Left lobe of liver (tissue), 2 donors: ENCODE data around the gene NAXD. TPM values are rescaled to one million over a fixed set of nuclear protein-coding genes. Genes with fewer than 3 reads are reported as not detected.
A peak's percentile ranks its signal among the peaks of the same experiment; 100 is the strongest.
"Not testable (repeated sequence)": the region's sequence is repeated elsewhere in the genome, so short reads cannot be mapped to it uniquely, and the experiment has no call there.

Experiments used
- ATAC-seq: fragments of 200-7000 bp; cut with Tn5 transposase; one replicate; pipeline ENCODE4 v1.9.1; 2020; ENCODE audit warnings: mild to moderate bottlenecking, moderate library complexity
- DNase-seq: peaks from one replicate; pipeline ENCODE4 v3.0.0-alpha.2; 2020; ENCODE audit warnings: low spot score
- total RNA-seq: library from RNA; stranded (reverse); gene quantifications from one replicate; pipeline ENCODE4 v1.2.1, GENCODE V29; 2021
- donor health status: DM: no; HTN: no; CAD: no; lungs with moderate emphysema.
- donor health status: DM: no; HTN: yes; CAD: no.

NAXD gene
- total RNA-seq, 1 donor from 2014 or later = 34.4 TPM

GRCh38 chr13:110642291-110642981 is 27.1 kb downstream of the NAXD start:
- ATAC-seq (no peak), DNase-seq (no peak)

GRCh38 chr13:110643324-110643723 is 28.0 kb downstream of the NAXD start:
- DNase-seq (no peak), ATAC-seq (no peak)

DNA sequence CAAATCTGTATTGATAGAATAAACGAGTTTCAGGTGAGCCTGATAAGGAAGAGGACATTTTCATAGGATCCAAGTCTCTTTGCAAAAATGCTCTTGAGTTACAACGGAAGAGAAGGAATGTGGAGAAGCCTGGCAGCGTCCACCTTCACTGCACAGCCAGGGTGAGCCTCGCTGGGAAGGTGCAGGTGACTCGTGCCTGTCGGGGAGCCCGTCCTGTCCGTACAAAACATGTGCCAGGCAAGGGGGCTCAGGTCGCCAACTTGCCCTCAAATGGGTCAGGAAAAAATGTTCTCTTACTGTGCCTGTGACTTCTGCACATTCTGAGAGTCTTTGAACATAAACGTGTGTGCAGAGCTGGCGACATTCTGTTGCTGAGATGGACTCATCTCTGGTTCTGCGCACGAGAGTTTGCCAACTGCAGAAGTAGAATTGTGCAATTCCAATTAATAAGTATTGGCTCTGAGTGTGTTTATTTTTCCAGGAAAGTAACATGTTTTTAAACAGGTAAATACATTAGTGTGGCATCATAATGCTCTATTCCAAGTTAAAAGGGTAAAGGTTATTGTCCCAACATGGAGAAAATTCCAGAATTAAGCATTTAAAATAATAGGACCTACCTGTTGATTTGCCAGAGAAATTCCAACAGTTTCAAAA is 28.6 kb downstream of the NAXD start:
- DNase-seq (no peak), ATAC-seq (peak; percentile 33)

DNA sequence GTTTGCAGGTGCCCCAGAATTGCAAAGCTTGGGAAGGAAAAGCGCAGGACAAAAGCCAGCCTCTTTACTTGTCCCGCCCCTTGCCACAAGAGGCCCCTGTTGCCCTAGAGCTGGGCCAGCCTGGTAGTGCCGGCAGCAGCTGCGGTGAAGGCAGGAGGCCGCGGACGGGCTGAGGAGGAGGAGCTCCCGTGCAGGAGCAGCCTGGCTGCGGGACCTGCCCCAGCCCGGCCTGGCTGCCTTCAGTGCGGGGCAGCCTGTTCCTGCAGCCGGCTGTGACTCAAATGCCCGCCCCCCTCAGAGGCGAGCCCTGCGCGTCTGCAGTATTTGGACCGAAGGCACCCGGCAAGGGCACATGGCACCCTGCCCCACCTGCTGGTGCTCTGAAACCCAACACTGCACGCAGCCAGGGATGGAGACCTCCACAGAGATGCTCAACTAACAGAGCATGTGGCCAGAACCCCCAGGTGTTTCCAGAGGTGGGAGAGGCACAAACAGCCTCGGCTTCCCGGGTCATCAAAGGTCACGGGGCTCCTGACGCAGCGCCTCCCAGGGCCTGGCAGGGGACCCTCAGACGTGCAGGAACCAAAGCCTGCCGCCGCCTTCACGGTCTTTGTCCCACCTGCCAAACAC is 29.7 kb downstream of the NAXD start:
- DNase-seq = peak; percentile 67

GRCh38 chr13:110645750-110646149 is 30.4 kb downstream of the NAXD start:
- no peak for DNase-seq
- ATAC-seq = no peak

More for the DNA sequence above, 29.7 kb downstream of the NAXD start:
- ATAC-seq = peak; percentile 75

DNA sequence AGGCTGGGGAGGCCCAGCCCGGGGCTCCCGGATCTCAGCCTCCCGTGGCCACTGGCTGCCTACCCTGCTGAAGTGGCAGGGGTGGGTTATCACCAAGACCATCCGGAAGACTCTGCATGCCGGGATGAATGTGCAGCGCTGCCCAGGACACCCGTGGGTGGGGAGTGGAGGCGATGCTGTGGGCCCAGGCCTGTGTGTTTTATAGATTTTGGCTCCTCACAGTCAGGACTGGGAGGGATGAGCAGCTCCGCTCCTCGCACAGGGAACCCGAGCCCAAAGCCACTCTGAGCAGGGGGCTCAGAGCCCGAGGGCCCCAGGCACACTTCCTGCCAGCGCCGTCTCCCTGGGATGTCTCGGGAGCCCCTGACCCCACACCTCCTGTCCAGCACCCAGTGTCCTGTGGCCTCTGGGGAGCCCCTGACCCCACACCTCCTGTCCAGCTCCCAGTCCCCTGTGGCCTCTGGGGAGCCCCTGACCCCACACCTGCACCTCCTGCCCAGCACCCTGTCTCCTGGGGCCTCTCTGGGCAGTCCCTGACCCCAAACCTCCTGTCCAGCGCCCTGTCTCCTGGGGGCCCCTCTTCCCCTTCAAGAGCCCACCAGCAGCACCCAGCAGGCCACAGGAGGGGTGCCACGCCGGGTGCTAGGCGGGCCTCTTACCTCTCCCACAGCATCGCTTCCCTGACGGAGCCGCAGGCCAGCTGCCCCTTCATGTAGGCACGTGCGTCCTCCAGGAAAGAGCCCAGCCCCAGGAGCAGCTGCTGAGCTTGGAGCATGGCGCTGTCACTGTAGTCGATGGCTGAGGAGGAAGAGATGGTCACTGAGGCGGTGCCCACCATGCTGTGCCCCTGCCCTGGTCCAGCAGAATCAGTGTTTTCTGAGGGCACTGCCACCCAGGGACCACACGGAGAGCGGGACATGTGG is 31.4 kb downstream of the NAXD start:
- ATAC-seq (no peak), DNase-seq (no peak)

GRCh38 chr13:110647365-110647737 is 32.0 kb downstream of the NAXD start:
- no peak for ATAC-seq
- no peak for DNase-seq

DNA sequence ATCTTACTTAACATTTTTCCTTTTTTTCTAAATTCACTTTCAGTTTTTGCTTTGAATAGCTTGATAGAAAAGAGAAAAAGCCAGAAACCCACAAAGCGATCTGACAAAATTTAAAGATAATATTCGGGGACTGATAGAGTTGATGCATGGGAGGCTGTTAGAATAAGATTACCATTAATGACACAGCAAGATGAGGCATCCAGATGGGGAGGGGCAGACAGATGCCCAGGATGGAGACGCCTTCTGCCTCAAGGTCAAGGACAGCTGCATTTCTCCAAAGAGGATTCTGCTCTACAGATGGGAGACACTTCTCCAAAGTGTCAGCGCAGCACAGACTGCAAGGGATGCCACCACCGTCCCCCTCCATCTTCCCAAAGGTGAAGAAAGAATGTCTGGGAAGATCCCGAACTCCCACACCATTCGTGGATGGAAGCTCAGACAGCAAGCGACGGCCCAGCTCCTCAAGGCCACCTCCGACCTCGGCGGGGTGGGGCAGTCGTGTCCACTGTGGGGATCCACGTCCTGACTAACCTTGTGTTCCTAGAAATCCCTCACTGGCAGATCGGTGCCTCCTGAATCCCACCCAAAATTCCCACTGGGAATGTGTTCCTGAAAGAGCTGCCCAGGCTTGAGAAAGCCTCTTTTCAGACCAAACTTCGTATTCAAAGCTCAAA is 32.9 kb downstream of the NAXD start:
- ATAC-seq = no peak
- DNase-seq = no peak

DNA sequence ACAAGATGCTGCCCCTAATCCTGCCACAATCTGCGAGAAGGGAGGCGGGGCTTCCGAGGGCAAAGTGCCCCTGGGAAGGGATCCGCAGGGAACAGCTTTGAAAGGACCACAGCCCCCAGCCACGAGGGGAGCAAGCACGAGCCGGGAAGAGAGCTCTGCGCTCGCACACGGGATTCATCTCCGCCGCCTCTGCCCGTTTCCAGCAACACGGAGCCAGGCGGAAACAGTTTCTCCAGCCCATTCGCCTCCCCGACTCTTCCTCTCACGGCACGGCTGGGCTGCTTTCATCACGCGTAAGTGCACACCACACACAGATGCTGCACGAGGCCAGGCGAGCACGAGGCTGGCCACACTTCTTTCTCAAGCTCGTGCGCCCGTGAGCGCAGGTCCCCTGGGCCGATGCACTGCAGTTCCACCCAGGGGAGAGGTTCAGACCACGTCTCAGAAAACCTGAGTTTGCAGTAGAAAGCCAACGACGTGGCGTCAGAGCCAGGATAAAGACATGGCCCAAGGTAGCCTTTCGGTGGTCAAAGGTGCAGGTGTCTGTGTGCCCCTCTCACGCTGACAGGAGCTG is 33.6 kb downstream of the NAXD start:
- DNase-seq = no peak
- no peak for ATAC-seq

DNA sequence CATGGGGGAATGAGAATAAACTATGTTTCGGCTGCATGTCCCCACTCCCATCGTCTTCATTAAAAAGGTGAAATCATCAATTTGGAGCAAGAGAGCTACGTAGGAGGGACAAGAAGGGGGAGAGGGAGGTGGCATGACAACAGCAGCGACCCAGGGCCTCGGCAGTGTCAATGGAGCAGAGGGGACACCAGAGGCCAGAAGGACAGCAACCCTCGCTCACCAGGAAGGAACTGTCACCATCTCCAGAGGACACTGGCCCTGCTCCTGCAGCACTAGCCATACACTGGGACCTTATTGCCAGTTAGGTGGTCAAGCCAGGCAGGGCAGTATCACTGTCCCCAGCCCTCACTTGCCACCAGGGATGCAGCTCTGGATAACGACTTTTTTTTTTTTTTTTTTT is 34.2 kb downstream of the NAXD start:
- DNase-seq = no peak
- ATAC-seq = no peak

GRCh38 chr13:110650436-110650835 is 35.1 kb downstream of the NAXD start:
- DNase-seq (no peak), ATAC-seq (no peak)

DNA sequence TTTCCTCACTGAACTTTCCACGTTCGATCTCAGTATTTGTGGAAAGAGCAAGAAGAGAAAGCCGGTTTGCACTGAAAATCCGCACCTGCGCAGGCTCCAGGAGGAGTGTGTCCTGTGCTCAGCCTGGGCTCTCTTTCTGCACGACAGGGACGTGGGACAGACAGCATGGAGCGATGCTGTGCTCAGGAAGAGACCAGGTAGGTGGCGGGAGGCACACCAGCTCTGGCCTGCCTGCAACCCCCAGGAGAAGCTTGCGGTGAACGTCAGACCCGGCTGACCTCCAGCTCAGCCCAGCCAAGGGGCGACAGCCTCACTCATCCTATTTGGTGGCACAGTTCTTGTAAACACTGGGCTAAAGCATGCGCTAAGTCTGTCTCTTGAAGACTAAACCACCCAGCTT is 35.9 kb downstream of the NAXD start:
- no peak for ATAC-seq
- no peak for DNase-seq

DNA sequence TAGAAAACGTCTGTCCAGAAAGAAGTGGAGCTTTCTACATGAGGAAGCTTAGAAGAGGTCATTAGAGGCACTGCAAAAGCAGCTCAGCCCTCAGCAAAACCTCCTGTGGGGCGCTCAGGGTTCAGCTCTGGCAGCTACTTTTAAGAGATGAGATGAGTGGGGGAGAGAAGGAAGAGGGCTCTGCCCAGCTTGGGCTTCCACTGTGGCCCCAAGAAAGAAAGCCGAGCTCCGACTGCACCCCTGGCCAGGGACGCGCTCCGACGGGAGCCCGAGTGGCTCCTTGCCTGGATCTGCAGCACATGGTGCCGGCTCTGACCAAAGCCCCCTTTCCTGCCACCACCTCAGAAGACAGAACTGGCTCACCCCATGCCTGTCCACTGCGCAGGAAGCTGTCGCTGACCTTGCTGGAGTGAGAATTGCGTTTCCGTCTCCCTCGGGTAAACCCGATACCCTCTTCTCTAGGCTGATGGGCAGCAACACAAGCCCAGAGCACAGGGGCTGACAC is 36.4 kb downstream of the NAXD start:
- no peak for ATAC-seq
- DNase-seq = no peak

- ATAC-seq (no peak), DNase-seq (no peak)
Observed at GRCh38 chr13:110652231-110652730, 36.9 kb downstream of the NAXD start.

GRCh38 chr13:110652764-110653163 is 37.4 kb downstream of the NAXD start:
- DNase-seq (no peak), ATAC-seq (no peak)

- no peak for ATAC-seq
Observed at GRCh38 chr13:110653271-110653670, 37.9 kb downstream of the NAXD start.

GRCh38 chr13:110653851-110654250 is 38.5 kb downstream of the NAXD start:
- ATAC-seq (no peak), DNase-seq (no peak)

More at GRCh38 chr13:110653271-110653670, 37.9 kb downstream of the NAXD start:
- no peak for DNase-seq

- DNase-seq (no peak), ATAC-seq (no peak)
Observed at GRCh38 chr13:110657196-110657595, 41.9 kb downstream of the NAXD start.

GRCh38 chr13:110658218-110658911 is 43.0 kb downstream of the NAXD start:
- ATAC-seq = peak; percentile 31
- DNase-seq = not testable (repeated sequence)
